Mesothelial cell of epicardium (in vitro differentiated cells): ENCODE data around the gene CRB2. TPM values are rescaled to one million over a fixed set of nuclear protein-coding genes. Genes with fewer than 3 reads are reported as not detected.

ENCODE experiments used
- DNase-seq, 2 experiments: peaks; one replicate each; pipeline ENCODE4 v3.0.0; 2021; ENCODE audit warnings: low spot score in 2 of 2; ENCODE audit not compliant: unreplicated experiment in 2 of 2
- H3K27ac Mint-ChIP-seq: 2 replicates; pipeline ENCODE4 v1.8.0; 2021; ENCODE audit warnings: mixed read lengths
- H3K27me3 Mint-ChIP-seq: 2 replicates; pipeline ENCODE4 v1.8.0; 2021; ENCODE audit warnings: low read depth, mixed read lengths
- H3K36me3 Mint-ChIP-seq: 2 replicates; pipeline ENCODE4 v1.8.0; 2021; ENCODE audit warnings: mixed read lengths
- H3K4me1 Mint-ChIP-seq: 2 replicates; pipeline ENCODE4 v1.8.0; 2021; ENCODE audit warnings: mixed read lengths
- H3K4me3 Mint-ChIP-seq: 2 replicates; pipeline ENCODE4 v1.8.0; 2021; ENCODE audit warnings: mild to moderate bottlenecking, moderate library complexity, mixed read lengths
- H3K9me3 Mint-ChIP-seq: 2 replicates; pipeline ENCODE4 v1.8.0; 2021; ENCODE audit warnings: mixed read lengths
- CTCF ChIP-seq: fragments of 200-600 bp; sonication (generic); IDR thresholded peaks from one replicate; pipeline ENCODE4 v1.5.0; 2021; ENCODE audit warnings: antibody characterized with exemption; ENCODE audit not compliant: unreplicated experiment
- total RNA-seq: library from RNA; stranded (reverse); gene quantifications from 3 replicates; pipeline ENCODE4 v1.2.1, GENCODE V29; 2021

Gene CRB2
- total RNA-seq, 1 donor from 2014 or later, result 41.0 TPM

DNA sequence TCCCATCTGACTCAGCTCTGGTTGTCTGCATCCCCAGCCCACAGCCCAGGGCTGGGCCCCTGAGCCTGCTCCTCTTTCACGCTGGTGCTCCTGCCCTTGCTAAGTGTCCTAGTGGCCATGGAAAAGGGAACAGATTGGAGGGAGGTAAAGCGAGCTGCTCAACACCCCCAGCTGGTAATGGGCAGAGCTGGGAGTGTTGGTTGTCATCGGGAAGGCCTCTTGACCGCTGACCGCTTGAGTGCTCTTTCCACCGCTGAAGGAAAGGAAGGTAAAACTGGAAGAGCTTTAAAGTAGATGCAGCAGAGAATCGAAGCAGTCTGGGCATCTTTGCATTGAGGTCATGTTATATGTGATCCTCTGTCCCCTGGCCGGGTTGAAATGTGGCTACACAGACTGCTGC is 60.2 kb downstream of the CRB2 start:
- H3K4me3 Mint-ChIP-seq, result no peak overlapping the region
- no peaks in the 10 kb centered on the region for H3K27me3 Mint-ChIP-seq
- DNase-seq, result no peak
- no peaks in the 10 kb centered on the region for H3K9me3 Mint-ChIP-seq
- H3K36me3 Mint-ChIP-seq, result peaks cover 7% of the 10 kb centered on the region
- H3K4me1 Mint-ChIP-seq, result no peaks in the 10 kb centered on the region
- H3K27ac Mint-ChIP-seq, result no peak overlapping the region
- TF ChIP-seq CTCF, result no peak

- no peak overlapping the region for H3K4me3 Mint-ChIP-seq
- no peaks in the 10 kb centered on the region for H3K27me3 Mint-ChIP-seq
Measured at GRCh38 chr9:123417289-123418051, 61.5 kb downstream of the CRB2 start.

DNA sequence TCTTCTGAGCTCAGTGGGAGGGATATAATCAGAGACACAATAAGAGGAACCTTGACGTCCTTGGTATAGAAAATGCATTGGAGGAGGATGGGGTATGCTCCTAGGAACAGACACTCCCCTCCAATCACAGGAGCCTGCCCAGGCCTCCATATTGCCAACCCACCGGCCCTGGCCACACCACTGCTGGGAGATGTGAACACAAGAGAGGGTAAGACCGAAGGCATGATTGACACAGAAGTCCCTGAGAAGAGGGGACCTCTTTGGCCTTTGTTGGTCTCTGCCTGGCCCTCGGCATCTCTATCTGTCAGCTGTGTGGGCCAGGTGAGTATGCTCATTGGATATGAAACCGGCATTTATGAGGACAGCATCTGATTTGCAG is 62.0 kb downstream of the CRB2 start:
- no peak overlapping the region for H3K27ac Mint-ChIP-seq
- H3K4me1 Mint-ChIP-seq, result peaks cover 6% of the 10 kb centered on the region
- DNase-seq, result no peak
- no peaks in the 10 kb centered on the region for H3K27me3 Mint-ChIP-seq
- peaks cover 7% of the 10 kb centered on the region for H3K36me3 Mint-ChIP-seq
- no peak overlapping the region for H3K4me3 Mint-ChIP-seq
- TF ChIP-seq CTCF, result no peak
- H3K9me3 Mint-ChIP-seq, result no peaks in the 10 kb centered on the region

More at GRCh38 chr9:123417289-123418051, 61.5 kb downstream of the CRB2 start:
- Mint-ChIP-seq H3K27ac (no peak overlapping the region), H3K9me3 (no peaks in the 10 kb centered on the region), H3K4me1 (peaks cover 6% of the 10 kb centered on the region), H3K36me3 (peaks cover 7% of the 10 kb centered on the region)
- no peak for TF ChIP-seq CTCF
- DNase-seq, result no peak

DNA sequence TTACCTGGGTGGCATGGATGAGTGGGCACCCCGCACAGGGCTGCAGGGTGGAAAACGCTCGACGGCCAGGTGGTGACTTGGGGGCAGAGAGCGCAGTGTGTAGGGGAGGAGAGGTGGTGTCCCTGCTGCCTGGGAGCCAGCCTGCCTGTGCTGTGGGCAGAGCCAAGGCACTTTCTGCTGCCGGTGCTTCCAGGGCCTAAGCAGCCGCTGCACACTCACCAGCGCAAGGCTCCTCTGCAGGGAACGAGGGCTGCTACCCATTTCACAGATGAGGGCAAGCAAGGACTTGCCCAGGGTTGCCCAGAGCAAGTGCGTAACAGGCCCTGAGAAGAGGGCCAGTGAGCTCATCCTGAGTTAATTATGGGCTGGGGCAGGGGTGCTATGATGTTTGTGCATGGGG is 62.5 kb downstream of the CRB2 start:
- Mint-ChIP-seq H3K36me3 (peaks cover 7% of the 10 kb centered on the region), H3K27ac (no peak overlapping the region), H3K9me3 (no peaks in the 10 kb centered on the region), H3K4me1 (peaks cover 6% of the 10 kb centered on the region), H3K27me3 (no peaks in the 10 kb centered on the region), H3K4me3 (no peak overlapping the region)
- no peak for DNase-seq
- no peak for TF ChIP-seq CTCF

DNA sequence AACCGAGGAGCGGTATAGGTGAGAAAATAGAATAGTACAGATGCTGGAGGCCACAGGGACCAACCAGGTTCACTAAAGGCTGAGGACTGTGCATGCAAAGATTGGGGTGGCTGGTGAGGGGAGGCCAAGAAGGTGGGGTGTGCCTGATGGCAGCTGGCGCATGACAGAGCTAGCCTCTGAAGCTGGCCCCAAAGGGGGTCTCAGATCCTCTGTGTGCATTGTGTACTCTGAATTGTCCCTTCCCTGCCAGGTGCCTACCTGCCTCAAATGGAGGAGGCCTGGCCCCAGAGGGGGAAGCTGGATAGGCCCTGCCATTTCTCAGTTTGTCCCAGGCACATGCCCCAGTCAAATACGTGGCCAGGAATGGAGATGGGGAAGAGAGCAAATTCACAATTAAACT is 63.1 kb downstream of the CRB2 start:
- no peak for DNase-seq
- no peak for TF ChIP-seq CTCF
- Mint-ChIP-seq H3K4me1 (peaks cover 6% of the 10 kb centered on the region), H3K9me3 (no peaks in the 10 kb centered on the region), H3K36me3 (peaks cover 7% of the 10 kb centered on the region), H3K27me3 (no peaks in the 10 kb centered on the region), H3K4me3 (no peak overlapping the region), H3K27ac (no peak overlapping the region)
